ENCODE results near the gene SLC49A4. TPM values are rescaled to one million over a fixed set of nuclear protein-coding genes. Genes with fewer than 3 reads are reported as not detected.

Gene SLC49A4
- total and polyA plus RNA-seq, 2 of the 13 experiments (the other 11 are each of a cell fraction or from before 2014, with no cell fraction given): 6.5 to 16.3 TPM

DNA sequence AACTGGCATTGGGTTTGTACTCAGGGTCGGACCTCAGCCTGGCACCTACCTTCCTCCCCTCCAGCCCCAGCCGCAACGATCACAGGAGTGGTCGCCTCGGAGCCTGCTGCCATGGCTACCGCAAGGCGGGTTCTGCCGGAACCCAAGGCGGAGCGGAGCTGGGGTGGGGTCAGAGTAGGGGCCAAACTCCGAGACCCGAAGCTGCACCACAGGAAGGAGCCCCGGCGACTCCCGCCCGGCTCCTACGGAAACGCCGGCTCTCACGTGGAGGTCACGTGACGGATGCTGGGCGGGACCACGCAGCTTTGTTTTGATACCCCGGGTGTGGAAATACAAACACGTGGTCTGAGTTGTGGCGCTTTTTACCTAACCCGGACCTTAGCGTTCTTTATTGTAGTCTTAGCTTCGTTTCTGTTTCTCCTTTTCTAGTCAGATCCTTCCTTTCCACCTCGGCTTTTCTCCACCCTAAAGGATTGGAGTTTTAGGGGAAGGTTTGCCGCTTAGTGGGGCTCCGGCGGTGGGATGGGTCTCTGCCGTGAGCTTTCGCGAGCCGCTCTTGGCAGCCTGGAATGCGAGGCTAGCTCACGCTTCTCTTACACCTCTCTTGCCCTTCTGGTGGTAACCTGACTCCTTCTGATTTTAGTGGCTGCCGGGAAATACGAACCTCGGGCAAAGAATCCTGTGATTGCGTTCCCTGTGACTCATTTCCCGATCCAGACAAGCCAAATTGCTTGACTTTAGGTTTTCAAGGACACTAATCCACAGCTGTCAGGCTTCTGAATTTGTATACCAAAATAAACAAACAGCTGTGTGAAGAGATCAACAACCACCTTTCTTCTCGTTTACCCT lies 1.1 kb upstream of the SLC49A4 start, which contains the start of gene HSPBAP1 (continued):
- TF ChIP-seq, protein P1, sequence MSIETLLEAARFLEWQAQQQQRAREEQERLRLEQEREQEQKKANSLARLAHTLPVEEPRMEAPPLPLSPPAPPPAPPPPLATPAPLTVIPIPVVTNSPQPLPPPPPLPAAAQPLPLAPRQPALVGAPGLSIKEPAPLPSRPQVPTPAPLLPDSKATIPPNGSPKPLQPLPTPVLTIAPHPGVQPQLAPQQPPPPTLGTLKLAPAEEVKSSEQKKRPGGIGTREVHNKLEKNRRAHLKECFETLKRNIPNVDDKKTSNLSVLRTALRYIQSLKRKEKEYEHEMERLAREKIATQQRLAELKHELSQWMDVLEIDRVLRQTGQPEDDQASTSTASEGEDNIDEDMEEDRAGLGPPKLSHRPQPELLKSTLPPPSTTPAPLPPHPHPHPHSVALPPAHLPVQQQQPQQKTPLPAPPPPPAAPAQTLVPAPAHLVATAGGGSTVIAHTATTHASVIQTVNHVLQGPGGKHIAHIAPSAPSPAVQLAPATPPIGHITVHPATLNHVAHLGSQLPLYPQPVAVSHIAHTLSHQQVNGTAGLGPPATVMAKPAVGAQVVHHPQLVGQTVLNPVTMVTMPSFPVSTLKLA (IDR thresholded peaks at IDR 0.05): peak; percentile 97
- peak; percentile 72 for TF ChIP-seq ZNF746 (CRISPR knock-in tag; IDR thresholded peaks at IDR 0.05)
- TF ChIP-seq TGIF2 (CRISPR knock-in tag; IDR thresholded peaks at IDR 0.05): peak; percentile 75; the same call in 1 of the 2 replicates
- TF ChIP-seq ZNF367 (CRISPR knock-in tag; IDR thresholded peaks at IDR 0.05; ENCODE audit: borderline replicate concordance): no peak; the same call in 1 of the 2 replicates
- TF ChIP-seq, protein P2, sequence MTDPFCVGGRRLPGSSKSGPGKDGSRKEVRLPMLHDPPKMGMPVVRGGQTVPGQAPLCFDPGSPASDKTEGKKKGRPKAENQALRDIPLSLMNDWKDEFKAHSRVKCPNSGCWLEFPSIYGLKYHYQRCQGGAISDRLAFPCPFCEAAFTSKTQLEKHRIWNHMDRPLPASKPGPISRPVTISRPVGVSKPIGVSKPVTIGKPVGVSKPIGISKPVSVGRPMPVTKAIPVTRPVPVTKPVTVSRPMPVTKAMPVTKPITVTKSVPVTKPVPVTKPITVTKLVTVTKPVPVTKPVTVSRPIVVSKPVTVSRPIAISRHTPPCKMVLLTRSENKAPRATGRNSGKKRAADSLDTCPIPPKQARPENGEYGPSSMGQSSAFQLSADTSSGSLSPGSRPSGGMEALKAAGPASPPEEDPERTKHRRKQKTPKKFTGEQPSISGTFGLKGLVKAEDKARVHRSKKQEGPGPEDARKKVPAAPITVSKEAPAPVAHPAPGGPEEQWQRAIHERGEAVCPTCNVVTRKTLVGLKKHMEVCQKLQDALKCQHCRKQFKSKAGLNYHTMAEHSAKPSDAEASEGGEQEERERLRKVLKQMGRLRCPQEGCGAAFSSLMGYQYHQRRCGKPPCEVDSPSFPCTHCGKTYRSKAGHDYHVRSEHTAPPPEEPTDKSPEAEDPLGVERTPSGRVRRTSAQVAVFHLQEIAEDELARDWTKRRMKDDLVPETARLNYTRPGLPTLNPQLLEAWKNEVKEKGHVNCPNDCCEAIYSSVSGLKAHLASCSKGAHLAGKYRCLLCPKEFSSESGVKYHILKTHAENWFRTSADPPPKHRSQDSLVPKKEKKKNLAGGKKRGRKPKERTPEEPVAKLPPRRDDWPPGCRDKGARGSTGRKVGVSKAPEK (CRISPR knock-in tag; IDR thresholded peaks at IDR 0.05; ENCODE audit: borderline replicate concordance): no peak
- TF ChIP-seq HOXA3 (CRISPR knock-in tag; IDR thresholded peaks at IDR 0.05): peak; percentile 69; the same call in 1 of the 2 replicates
- no peak for TF ChIP-seq FOXP1 (IDR thresholded peaks at IDR 0.05)
- peak; percentile 35; the same call in 1 of the 2 replicates for TF ChIP-seq FOXP1 (CRISPR knock-in tag; IDR thresholded peaks at IDR 0.05)
- TF ChIP-seq CEBPB (IDR thresholded peaks at IDR 0.05; ENCODE audit: borderline replicate concordance, low read depth, low read length): peak; percentile 22; the same call in 1 of the 2 replicates
- TF ChIP-seq BCL6 (CRISPR knock-in tag; IDR thresholded peaks at IDR 0.05): peak; percentile 44; the same call in 1 of the 2 replicates
- TF ChIP-seq, protein P3, sequence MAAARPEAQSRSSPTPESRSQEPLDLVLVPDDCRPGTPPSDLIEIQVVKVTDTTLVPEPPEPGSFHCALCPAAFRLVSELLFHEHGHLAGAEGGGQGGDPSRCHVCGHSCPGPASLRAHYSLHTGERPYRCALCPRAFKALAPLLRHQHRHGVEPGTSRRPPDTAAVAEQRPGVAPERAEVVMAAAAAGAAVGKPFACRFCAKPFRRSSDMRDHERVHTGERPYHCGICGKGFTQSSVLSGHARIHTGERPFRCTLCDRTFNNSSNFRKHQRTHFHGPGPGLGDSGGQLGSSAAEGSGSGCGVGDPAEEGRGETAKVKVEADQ (CRISPR knock-in tag; IDR thresholded peaks at IDR 0.05; ENCODE audit: borderline replicate concordance): peak; percentile 39; the same call in 1 of the 2 replicates
- TF ChIP-seq, protein P4, sequence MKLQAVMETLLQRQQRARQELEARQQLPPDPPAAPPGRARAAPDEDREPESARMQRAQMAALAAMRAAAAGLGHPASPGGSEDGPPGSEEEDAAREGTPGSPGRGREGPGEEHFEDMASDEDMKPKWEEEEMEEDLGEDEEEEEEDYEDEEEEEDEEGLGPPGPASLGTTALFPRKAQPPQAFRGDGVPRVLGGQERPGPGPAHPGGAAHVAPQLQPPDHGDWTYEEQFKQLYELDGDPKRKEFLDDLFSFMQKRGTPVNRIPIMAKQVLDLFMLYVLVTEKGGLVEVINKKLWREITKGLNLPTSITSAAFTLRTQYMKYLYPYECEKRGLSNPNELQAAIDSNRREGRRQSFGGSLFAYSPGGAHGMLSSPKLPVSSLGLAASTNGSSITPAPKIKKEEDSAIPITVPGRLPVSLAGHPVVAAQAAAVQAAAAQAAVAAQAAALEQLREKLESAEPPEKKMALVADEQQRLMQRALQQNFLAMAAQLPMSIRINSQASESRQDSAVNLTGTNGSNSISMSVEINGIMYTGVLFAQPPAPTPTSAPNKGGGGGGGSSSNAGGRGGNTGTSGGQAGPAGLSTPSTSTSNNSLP (IDR thresholded peaks at IDR 0.05; ENCODE audit: low read depth, low read length): no peak
- peak; percentile 25 to 31; a peak in 2 of 4 replicates for TF ChIP-seq NR2F1 (CRISPR knock-in tag; IDR thresholded peaks at IDR 0.05)
- TF ChIP-seq BRD4 (CRISPR knock-in tag; IDR thresholded peaks at IDR 0.05): no peak
- TF ChIP-seq U2AF2 (IDR thresholded peaks at IDR 0.05; ENCODE audit: low read depth, low read length): 0 out of 2 replicates have a peak, but pooled peaks have one; percentile 67
- peak; percentile 78; the same call in 1 of the 2 replicates for TF ChIP-seq MAF1 (CRISPR knock-in tag; IDR thresholded peaks at IDR 0.05; ENCODE audit: borderline replicate concordance)
- TF ChIP-seq, protein P5, sequence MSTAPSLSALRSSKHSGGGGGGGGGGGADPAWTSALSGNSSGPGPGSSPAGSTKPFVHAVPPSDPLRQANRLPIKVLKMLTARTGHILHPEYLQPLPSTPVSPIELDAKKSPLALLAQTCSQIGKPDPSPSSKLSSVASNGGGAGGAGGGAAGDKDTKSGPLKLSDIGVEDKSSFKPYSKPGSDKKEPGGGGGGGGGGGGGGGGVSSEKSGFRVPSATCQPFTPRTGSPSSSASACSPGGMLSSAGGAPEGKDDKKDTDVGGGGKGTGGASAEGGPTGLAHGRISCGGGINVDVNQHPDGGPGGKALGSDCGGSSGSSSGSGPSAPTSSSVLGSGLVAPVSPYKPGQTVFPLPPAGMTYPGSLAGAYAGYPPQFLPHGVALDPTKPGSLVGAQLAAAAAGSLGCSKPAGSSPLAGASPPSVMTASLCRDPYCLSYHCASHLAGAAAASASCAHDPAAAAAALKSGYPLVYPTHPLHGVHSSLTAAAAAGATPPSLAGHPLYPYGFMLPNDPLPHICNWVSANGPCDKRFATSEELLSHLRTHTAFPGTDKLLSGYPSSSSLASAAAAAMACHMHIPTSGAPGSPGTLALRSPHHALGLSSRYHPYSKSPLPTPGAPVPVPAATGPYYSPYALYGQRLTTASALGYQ (CRISPR knock-in tag; IDR thresholded peaks at IDR 0.05): peak; percentile 43; the same call in 1 of the 2 replicates

Data from HepG2 (cell line).